Measurements from ENCODE around the gene COA7.

Gene COA7

DNA sequence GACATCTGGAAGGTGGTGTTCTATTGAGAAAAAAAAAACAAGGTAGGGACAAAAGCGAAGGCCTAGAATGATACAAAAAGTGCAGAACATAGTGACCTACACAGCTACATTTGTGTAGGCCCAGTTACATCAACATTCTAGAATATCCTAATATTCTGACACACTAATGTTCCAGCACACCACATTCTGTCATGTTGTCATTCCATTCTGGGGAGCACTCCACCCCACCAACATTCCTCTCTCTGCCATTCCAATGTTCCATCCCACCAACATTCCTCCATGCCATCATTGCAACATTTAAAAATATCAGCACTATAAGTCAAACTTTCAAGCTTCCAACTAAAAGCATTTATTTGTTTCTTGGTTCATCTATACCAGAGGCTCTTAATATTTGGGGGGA is 28.5 kb downstream of the COA7 start:
- no peak for DNase-seq (ENCODE audit: low spot score)

DNA sequence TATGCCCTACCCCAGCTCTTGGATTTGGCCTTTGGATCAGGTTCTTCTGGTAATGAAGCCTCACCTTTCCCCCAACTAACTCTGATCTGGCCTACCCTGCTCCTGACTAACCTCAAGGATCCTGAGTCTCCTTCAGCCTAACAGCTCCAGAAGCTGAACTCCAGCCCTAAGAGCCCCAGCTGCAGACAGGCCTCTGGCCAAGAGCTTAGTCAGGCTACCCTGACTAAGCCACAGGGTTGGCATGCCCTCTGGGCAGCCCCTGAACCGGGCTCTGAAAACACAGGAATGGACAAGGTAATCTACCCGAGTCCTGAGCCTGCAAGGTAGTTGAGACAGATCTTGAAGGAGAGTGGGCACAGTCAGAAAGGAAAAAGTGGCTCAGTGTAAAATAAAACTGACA is 29.4 kb downstream of the COA7 start:
- DNase-seq (ENCODE audit: low spot score): no peak

DNA sequence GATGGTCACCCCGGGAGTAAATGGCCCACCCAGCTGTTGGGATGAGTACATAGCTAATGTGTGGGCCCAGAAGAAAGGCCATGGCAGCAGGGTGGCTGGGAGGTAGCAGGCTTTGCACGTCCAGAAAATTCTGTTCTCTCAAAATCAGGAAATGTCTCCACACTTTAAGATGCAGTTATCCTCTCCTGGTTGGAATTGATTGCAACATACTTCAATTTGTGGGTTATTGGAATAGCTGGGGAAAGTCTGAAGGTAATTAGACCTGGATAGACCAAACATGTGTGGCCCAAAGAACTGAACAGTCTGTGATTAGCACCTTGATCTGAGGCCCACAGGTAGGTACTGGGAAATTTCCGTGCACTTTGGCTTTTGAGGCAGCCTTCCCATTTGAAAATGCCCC is 30.2 kb downstream of the COA7 start:
- no peak for DNase-seq (ENCODE audit: low spot score)

DNA sequence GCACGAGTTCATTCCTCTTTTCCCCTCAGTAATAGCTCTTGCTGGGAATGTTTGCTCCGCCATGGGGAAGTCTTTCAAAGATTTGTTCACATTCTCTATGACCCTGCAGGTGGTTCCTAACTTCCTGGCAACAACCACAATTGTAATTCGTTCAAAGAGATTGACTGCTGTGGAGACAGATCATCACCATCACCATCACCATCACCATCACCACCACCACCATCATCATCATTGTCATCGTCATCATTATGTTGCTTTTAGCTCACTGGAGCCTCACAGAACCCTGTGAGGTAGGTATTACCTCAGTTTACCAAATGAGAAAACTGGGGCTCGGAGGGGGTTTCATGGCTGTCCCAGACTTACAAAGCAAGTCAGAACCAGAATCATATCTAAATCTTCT is 30.9 kb downstream of the COA7 start:
- no peak for DNase-seq (ENCODE audit: low spot score)

DNA sequence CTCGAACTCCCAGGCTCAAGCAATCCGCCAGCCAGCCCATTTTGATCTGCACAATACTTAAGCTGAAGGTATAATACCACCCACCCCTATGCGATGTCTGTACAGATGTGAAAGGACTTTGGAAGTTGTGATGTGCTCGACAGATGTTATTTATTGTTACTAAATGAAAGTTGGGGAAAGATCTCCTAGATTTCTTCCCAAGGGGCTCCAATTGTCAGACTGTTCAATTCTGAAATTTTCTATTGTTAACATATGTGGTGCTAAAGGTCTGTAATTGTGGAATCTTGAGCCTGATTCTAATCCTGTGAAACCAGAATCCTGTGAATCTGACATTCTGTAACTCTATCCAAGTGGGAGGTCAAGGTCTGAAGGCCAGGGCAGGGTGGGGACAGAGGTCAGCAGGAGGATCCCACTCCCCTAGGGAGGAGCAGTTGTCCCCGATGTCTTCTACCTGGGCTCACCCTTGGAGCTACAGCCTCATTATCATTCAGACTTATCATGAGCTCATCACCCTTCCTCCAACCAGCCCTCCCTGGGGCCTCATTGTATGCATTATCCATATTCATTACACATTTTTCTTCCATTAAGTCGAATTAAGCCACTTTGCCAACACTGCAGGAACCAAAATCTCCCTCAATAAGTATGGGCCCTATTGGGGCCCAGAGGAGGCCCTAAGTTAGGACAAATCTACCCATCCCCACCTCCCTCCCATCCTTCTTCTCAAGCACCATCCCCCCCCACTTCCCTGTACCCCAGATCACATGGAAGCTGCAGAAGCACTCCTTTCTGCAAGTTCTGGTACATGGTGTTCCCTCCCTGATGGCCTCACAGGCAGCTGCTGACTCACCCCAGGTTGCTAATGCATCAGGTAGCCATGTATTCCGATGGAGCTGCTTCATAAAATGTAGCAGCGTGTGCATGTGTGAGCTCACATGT is 32.9 kb downstream of the COA7 start:
- DNase-seq (ENCODE audit: low spot score): no peak

DNA sequence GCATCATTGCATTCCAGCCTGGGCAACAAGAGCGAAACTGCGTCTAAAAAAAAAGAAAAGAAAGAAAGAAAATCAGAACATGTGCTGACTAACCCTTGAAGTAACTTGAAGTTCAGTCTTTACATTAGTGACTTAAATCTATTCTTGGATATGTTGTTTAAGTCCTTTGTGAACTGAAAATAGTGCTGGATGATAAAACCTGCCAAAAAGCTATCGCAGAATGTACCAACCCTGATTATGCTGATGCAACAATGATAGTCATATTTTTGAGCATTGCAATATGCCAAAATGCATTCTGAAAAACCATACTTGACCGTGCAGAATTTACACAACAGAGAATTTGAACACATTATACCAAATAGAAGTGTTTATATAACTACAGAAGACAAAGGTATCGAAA is 34.4 kb downstream of the COA7 start:
- DNase-seq (ENCODE audit: low spot score): no peak

DNA sequence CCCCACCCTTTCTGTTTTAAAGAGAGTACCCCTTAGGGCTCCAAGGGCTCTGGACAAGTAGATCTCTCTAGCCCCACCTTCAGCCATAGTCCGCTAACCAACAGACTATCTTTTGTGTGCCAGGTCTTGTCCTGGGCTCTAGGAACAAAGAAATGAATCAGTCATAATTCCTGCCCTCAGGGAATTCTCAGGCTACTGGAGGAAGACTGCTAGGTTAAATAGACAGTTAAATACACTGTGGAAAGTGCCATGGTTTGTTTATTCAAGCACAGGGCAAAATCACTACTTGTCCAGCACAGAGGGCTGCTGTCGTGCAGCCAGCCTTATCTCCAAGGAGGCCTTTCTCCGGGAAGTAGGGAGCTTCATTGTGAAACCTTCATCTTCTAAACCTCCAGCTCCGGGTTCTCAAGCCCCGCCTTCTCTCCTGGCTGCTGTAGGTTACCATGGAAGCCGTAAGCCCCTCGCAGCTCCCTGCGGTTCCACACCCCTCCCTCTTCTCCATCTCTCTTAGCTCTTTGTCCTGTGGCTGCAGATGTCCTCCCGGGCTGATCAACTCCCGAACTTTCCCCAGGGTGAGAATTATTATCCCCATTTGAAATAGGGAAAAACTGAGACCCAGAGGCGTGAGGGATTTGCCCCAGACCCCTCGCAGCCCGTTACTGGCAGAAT is 35.4 kb downstream of the COA7 start:
- DNase-seq (ENCODE audit: low spot score): peak; percentile 83

DNA sequence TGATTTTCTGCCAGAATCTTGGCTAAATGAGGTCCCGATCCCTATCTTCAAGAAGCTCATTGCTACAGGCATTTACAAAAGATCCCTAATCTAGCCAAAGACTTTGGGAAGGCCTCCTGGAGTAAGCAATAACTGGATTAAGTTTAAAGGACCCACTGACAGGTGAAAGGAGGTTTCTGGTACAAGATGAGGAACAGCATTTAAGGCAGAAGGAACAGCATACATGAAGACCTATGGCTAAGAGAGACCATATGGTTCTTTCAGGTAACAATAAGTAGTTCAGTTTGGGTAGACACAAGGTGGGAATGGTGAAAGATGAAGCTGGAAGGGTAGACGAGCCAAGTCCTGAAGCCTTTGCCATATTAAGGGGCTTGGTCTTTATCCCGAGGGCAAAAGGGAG is 37.3 kb downstream of the COA7 start:
- no peak for DNase-seq (ENCODE audit: low spot score)

DNA sequence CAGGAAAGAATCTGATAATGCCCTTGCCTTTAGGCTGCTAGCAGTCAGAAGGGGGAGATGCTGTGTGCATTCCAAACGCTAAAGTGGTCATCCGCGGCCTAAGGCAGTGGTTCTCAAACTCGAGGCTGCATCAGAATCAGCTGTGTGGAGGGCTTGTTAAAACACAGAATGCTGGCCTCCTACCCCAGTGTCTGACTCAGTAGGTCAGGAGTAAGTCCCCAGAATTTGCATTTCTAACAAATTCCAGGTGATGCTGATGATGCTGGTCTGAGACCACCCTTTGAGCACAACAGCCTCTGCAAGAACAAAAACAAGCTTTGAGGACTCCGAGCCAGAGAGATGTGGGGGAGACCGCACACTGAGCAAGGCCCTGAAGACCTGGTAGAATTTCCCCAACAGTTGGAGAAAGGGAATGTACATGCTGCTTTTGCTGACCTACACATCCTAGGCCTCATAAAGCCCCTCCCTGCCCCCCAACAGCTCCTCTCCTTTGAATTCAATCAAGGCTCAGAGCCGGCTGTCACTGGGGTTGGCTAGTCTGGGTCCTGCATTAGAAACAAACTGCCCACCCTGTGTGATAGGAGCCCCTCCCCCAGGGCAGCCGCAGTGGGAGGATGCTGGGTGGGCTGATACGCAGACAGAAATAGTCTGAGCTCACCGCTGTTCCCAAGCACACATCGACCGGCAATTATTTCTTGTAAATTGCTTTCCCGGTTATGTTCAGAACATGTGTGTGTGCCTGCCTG is 38.1 kb downstream of the COA7 start:
- no peak for DNase-seq (ENCODE audit: low spot score)

DNA sequence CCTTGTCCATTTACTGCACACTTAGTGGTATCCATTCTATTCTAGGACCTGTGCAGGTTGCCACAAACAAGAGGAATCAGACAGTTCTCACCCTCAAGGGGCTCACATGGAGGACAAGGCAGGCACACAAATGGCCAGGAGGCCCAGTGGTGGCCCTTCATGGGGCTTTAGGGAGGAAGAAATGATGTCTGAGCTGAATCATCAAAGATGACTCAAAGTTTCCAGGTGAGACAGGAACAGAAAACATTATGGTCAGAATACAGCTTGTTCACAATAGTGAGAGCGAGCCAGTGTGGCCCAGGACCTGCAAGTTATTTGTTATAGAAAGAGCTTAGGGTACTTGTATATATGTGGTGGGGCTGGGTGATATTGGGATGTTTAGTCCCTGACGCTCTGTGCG is 38.8 kb downstream of the COA7 start:
- DNase-seq (ENCODE audit: low spot score): no peak

DNA sequence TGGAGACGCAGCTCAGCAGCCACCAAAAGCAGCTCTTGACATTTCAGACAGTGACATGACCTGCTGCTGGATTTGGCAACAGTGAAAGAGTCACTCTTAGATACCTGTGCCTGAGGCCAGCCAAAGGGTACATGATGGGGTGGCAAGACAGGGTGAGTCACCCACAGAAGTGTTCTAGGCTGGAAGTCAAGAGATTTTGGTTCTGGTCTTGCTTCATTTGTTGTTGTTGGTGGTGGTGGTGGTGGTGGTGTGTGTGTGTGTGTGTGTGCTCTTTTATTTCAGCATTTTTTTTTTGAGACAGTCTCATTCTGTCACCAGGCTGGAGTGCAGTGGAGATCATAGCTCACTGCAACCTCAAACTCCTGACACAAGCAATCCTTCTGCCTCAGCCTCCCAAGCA is 39.4 kb downstream of the COA7 start:
- no peak for DNase-seq (ENCODE audit: low spot score)

DNA sequence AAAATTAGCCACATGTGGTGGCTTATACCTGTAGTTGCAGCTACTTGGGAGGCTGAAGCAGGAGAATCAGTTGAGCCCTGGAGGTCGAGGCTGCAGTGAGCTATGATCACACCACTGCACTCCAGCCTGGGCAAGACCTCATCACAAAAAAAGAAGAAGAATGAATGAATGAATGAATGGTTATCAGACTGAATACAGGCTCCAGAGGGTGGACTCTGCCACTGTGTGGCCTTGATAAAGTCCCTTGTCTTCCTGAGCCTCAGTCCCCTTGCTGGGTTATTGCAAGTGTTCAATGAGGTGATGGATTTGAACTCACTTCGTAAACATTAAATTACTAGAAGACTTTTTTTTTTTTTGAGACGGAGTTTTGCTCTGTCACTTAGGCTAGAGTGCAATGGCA is 40.4 kb downstream of the COA7 start:
- DNase-seq (ENCODE audit: low spot score): no peak

DNA sequence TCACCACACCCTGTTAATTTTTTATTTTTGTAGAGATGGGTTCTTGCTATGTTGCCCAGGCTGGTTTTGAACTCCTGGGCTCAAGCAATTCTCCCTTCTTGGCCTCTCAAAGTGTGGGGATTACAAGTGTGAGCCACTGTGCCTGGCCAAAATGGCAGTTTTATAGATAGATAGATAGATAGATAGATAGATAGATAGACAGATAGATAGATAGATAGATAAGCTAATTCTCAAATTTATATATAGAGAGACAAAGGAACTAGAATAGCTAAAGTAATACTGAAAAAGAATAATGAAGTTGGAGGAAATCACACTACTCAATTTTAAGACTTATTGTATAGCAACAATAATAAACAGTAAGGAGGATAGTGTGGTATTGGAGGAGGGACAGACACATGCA is 44.1 kb downstream of the COA7 start:
- no peak for DNase-seq (ENCODE audit: low spot score)

DNA sequence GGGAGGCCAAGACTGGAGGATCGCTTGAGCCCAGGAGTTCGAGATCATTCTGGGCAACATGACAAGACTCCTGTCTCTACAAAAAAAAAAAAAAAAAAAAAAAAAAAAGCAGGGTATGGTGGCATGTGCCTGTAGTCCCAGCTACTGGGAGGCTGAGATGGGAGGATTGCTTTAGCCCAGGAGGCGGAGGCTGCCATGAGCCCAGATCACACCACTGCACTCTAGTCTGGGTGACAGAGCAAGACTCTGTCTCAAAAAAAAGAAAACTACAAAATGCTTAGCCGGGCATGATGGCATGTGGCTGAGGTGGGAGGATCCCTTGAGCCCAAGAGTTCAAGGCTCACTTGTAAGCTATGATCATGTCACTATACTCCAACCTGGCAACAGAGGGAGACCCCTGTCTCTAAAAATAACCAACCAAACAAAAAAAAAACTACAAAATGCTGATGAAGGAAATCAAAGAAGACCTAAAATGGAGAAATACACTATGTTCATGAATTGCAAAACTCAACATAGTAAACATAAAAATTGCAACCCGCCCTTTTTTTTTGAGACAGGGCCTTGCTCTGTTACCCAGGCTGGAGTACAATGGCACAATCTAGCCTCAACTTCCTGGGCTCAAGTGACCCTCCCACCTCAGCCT is 44.8 kb downstream of the COA7 start:
- DNase-seq (ENCODE audit: low spot score): no peak

DNA sequence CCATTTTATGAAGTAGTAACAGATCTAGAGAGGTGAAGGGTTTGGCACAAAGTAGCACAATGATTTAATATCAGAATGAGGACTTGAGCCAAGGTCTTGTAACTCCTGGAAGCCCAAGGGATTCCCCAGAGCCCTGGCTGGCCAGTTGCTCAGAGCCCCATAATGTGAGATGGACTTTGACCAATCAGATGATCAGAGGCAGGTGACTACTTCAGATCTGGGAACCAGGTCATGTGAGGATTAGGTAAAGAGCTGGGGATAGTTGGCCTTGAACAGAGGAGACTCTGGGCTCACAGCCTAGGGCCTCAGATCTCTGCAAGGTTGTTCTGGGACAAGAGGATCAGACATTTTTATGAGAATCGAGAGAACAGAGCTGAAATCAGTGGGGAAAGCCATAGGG is 46.2 kb downstream of the COA7 start:
- no peak for DNase-seq (ENCODE audit: low spot score)

DNA sequence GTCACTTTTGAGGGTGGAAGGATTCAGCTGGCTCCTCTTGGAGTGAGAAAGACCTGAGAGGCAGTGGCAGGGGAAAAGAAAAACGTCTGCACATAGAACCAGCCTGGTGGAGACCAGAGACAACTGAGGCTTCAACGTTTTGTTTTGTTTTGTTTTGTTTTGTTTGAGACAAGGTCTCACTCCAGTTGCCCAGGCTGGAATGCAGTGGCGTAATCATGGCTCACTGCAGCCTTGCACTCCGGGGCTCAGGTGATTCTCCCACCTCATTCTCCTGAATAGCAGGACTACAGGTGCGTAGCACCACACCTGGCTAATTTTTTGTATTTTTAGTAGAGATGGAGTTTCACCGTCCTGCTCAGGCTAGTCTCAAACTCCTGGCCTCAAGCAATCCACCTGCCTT is 52.9 kb downstream of the COA7 start:
- no peak for DNase-seq (ENCODE audit: low spot score)

DNA sequence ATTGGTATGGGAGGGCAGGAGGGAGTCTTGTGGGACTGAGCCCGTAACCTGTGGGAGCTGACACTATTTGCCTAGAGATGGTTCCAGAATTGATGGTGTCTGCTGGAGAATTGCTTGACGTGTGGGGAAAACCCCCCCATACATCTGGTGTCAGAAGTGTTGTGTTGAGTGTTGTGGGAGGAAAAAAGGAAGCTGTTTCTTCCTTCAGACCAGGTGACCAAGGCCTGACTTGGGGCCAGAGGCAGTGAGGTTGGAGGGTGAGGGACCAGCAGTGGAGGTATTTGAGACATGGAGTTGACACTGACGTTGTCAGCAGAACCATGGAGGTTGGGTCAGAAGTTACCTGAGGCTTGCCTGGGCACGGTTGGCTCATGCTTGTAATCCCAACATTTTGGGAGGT is 56.8 kb downstream of the COA7 start:
- DNase-seq (ENCODE audit: low spot score): no peak

DNA sequence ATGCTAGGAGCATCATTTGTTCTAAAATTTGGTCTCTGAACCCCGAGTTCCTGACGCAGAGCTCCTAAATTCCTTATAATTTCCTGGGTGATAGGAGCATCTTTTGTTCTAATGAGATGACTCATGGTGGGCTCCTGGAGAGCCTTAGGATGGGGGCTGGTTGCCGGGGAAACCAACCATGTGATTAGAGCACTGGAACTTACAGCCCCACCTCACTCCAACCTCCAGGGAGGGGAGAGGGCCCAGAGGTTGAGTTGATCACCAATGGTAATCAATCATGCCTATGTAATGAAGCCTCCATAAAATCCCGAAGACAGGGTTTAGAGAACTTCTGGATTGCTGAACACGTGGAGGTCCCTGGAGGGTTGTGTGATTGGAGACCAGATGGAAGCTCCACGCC is 57.5 kb downstream of the COA7 start:
- DNase-seq (ENCODE audit: low spot score): peak; percentile 41

DNA sequence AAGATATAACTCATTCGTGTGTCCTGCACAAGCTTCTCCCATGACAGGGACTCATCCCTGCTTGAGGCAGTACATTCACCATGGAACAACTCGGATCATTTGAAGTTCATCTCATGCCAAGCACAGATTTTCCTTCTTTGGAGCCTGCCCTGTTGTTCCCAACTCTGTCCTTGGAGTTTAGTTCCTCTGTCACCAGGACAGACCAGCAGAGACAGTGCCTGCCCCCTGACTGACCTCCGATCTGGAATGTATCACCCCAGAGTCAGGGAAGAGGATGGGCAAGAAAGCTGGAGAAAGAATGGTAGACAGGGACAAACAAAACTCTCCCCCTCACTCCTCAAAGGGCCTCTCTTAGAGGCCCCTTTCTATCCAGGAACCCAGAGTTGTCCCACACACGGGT is 60.2 kb downstream of the COA7 start:
- DNase-seq (ENCODE audit: low spot score): no peak

DNA sequence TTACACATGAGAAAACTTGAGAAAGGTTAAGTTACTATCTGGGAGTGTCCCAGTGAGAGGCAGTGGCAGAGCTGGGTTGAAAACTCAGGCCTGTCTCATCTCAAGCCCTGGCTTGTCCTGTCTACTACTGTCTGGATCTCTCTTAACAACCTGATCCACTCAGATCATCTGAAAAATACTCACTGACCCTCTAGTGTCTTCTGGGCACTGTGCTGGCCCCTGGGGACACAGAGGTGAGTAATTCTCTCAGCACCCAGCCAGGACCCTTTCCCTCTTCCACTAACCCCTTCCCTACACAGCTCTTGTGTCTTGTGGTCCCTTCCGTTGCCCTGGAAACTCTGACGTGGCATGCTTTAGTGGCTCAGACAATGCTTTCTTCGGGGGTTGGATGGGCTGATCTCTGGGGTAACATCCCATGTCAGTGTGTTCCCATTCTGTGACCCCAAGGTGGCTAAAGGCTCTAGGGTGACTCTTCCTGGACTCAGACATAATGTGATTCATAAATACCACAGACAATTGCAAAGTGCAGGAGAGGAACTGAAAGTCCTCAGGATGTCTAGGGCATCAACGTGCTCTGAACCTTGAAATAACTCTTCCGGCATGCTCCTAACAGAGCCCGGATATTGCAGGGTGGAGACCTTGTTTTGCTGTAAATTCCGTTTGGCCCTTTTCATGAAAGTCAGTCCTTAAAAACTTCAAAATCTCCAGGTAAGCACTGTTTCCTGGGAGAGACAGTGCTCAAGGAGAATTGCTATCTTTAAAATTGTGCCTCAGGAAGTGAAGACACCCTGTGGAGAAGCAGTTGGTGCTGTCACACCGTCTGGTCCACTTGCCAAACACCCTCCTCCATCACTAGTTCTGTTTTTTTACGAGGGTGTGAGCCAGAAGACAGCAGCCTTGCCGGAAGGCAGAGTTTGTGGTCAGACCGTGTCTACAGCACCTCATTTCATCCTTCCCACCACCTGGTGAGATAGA is 61.1 kb downstream of the COA7 start:
- DNase-seq (ENCODE audit: low spot score): no peak

Data from D341Med (cell line).